ENCODE results near the gene RWDD4. TPM values are rescaled to one million over a fixed set of nuclear protein-coding genes. Genes with fewer than 3 reads are reported as not detected.

The RWDD4 gene
- total and polyA plus RNA-seq, 2 of the 4 experiments (the other 2 are of a cell fraction), result 8.5 to 8.8 TPM

GRCh38 chr4:183635321-183635720, 23.7 kb downstream of the RWDD4 start:
- Histone ChIP-seq H3K9ac (ENCODE audit: low read depth, low read length) (no peak overlapping the region), H3K18ac (ENCODE audit: low read depth, low read length) (peak overlapping the region; percentile 84), H3K27me3 (ENCODE audit: control insufficient read depth, insufficient read depth, low read length) (no peaks in the 10 kb centered on the region), H3K79me1 (ENCODE audit: low read depth in 1 of 2, low read length in 2 of 2) (no peaks in the 10 kb centered on the region), H3K23ac (ENCODE audit: low read depth, low read length) (peak overlapping the region; percentile 41; the same call in 1 of the 2 replicates), H3K14ac (replicated peaks; ENCODE audit: low read depth, low read length) (peak overlapping the region; percentile 8), H3K4ac (ENCODE audit: low read depth, low read length) (peak overlapping the region; percentile 91), H3K4me2 (ENCODE audit: low read depth, low read length) (no peak overlapping the region), H2BK120ac (ENCODE audit: low read depth, low read length) (peak overlapping the region; percentile 78), H3K9me3 (ENCODE audit: control insufficient read depth, insufficient read depth, low read length) (no peaks in the 10 kb centered on the region), H2BK15ac (ENCODE audit: low read depth, low read length) (peak overlapping the region; percentile 51), H3K27ac (ENCODE audit: insufficient read depth, low read length) (peak overlapping the region; percentile 81; the same call in 1 of the 2 replicates), H3K4me1 (ENCODE audit: control insufficient read depth, insufficient read depth, low read length) (peaks cover 20% of the 10 kb centered on the region), H4K91ac (ENCODE audit: insufficient read depth, low read depth, low read length) (peak overlapping the region; percentile 77), H2AFZ (replicated peaks; ENCODE audit: low read length, poor library complexity) (peak overlapping the region; percentile 60), H2BK5ac (ENCODE audit: low read depth, low read length, poor library complexity, severe bottlenecking) (peak overlapping the region; percentile 24), H3K36me3 (ENCODE audit: control insufficient read depth, insufficient read depth, low read length) (no peaks in the 10 kb centered on the region), H2BK20ac (ENCODE audit: low read depth, low read length) (peak overlapping the region; percentile 72), H2AK9ac (replicated peaks; ENCODE audit: low read depth, low read length, poor library complexity) (peak overlapping the region; percentile 51), H3K56ac (ENCODE audit: extremely low read depth, insufficient read depth, low read length) (0 out of 2 replicates have a peak overlapping the region, but pooled peaks have one; percentile 14), H4K8ac (ENCODE audit: low read depth in 2 of 2, low read length in 2 of 2) (peak overlapping the region; percentile 19 to 20; a peak in 3 of 4 replicates), H3K9me1 (ENCODE audit: insufficient read depth, low read length) (no peaks in the 10 kb centered on the region; the same call in none of the 2 replicates), H2AK5ac (ENCODE audit: low read depth, low read length) (peak overlapping the region; percentile 57), H3K4me3 (ENCODE audit: insufficient read depth, low read depth, low read length) (no peak overlapping the region), H4K20me1 (ENCODE audit: insufficient read depth, low read length) (no peaks in the 10 kb centered on the region), H4K5ac (ENCODE audit: low read depth, low read length) (peak overlapping the region; percentile 49; the same call in 1 of the 2 replicates)
- POLR2A ChIA-PET (ENCODE audit: unreplicated experiment), result no interaction called here
- DNase-seq (no peak), ATAC-seq (ENCODE audit: low read depth) (no peak)
- CTCF ChIA-PET, result interaction anchor here (0.6 kb wide), 1 partner anchor 603 kb away, joined by 3 read pairs; no protein-coding TSS in a partner anchor
- no peak for TF ChIP-seq NFE2L2 (IDR thresholded peaks at IDR 0.05; ENCODE audit: low read depth, low read length)
- no peak for TF ChIP-seq MAZ (IDR thresholded peaks at IDR 0.05; ENCODE audit: borderline replicate concordance, low read depth, low read length)
- TF ChIP-seq SMC3 (IDR thresholded peaks at IDR 0.05; ENCODE audit: low read depth, low read length), result no peak
- no peak for TF ChIP-seq CHD1 (IDR thresholded peaks at IDR 0.05; ENCODE audit: low read depth, low read length)
- no peak for TF ChIP-seq MAFK (IDR thresholded peaks at IDR 0.05; ENCODE audit: low read depth, low read length)
- TF ChIP-seq RCOR1 (IDR thresholded peaks at IDR 0.05; ENCODE audit: insufficient replicate concordance, low read length), result no peak
- TF ChIP-seq, protein P1, sequence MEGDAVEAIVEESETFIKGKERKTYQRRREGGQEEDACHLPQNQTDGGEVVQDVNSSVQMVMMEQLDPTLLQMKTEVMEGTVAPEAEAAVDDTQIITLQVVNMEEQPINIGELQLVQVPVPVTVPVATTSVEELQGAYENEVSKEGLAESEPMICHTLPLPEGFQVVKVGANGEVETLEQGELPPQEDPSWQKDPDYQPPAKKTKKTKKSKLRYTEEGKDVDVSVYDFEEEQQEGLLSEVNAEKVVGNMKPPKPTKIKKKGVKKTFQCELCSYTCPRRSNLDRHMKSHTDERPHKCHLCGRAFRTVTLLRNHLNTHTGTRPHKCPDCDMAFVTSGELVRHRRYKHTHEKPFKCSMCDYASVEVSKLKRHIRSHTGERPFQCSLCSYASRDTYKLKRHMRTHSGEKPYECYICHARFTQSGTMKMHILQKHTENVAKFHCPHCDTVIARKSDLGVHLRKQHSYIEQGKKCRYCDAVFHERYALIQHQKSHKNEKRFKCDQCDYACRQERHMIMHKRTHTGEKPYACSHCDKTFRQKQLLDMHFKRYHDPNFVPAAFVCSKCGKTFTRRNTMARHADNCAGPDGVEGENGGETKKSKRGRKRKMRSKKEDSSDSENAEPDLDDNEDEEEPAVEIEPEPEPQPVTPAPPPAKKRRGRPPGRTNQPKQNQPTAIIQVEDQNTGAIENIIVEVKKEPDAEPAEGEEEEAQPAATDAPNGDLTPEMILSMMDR (conservative IDR thresholded peaks at IDR 0.05; ENCODE audit: low read depth, low read length), result no peak
- in situ Hi-C loops (cut with MboI; ENCODE audit: low sequenced_read_pairs) (no loop called here), dilution Hi-C loops (cut with HindIII; ENCODE audit: low sequenced_read_pairs, unreplicated experiment) (no loop called here), intact Hi-C loops (cut with micrococcal nuclease) (loop anchor here (5.0 kb wide), 1 partner anchor 128 kb away; the partner anchor contains the start of gene ING2)
- WGBS, 2 experiments (ENCODE audit: extremely low coverage in 2 of 2, insufficient read length in 1 of 2), result 29% methylated on average over 1 of the region's 10 CpGs; no CpG with 5 or more reads in 1 of the 2 experiments
- BruUV-seq (replicated peaks), result no TSS peak
